HG03135 (cell line): ENCODE data around the gene KRTAP13-2.

ENCODE experiments used
- ATAC-seq: cut with Tn5 transposase; IDR thresholded peaks from one replicate; pipeline ENCODE4 v1.9.1; 2021; ENCODE audit warnings: mild to moderate bottlenecking, moderate library complexity; ENCODE audit not compliant: unreplicated experiment

Gene KRTAP13-2, protein sequence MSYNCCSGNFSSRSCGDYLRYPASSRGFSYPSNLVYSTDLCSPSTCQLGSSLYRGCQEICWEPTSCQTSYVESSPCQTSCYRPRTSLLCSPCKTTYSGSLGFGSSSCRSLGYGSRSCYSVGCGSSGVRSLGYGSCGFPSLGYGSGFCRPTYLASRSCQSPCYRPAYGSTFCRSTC

DNA sequence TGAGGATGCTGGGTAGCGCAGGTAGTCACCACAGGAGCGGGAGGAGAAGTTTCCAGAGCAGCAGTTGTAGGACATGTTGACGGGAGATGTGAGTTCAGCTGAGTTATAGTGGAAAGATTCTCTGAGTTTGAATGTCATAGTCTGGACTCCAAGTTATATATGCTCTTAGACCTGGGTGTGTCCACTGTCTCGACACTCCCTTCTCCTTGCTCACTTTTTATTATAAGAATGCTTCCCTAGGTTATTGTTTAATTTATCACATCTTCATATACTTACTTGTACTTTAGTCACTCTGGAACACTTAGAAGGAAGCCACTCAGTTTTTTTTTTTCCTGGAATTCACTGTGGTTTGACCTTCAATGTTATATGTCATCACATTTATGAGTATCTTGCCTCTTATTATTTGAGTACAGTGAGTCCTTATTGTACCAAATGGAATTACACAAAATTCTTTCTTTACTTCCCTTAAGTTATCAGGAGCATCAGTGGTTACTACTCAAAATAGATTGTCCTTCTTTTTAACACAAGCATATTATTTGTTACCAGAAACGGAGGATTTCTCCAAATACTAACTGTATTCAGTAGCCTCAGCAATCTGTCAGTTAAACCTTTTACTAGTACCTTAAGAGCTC lies at the start of gene KRTAP13-2:
Gene KRTAP13-2, minus strand, starts transcription at position 133 of the 632 bp plus-strand sequence. Its CDS starts 58 bp downstream, at position 75.
- ATAC-seq, result no peak

DNA sequence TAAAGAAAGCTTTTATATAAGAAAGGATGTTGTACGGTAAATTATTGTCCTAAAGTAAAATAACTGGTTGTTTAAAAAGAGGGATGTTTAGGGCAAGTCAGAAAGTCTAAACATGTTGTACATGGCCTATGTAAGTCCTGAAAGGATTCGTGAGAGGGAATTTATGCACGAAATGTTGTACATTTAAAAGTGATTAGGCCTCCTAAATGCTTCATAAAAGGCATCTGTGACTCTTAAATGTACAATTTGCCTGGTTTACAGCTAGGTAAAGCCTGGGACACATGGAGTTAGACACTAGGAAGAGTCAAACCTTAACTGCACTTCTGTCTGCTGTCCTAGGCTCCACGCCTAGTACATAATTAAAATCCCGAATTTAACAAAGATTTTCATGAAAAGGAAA lies 43.9 kb upstream of the KRTAP13-2 start:
- ATAC-seq, result no peak

- ATAC-seq, result no peak
These were observed 36.9 kb upstream of the KRTAP13-2 start for GRCh38 chr21:30408782-30409494.

GRCh38 chr21:30395731-30396130 lies 23.7 kb upstream of the KRTAP13-2 start, which contains the start of gene KRTAP13-1:
KRTAP13-1 (plus strand) TSS chr21:30396031; CDS start chr21:30396087, 56 bp downstream.
- no peak for ATAC-seq

- ATAC-seq, result no peak
These were observed 19.5 kb upstream of the KRTAP13-2 start for GRCh38 chr21:30391492-30392025.

GRCh38 chr21:30382201-30382600 lies 10.1 kb upstream of the KRTAP13-2 start:
- ATAC-seq, result no peak

GRCh38 chr21:30355906-30356305 lies 16.2 kb downstream of the KRTAP13-2 start:
- no peak for ATAC-seq

- no peak for ATAC-seq
These were observed 17.6 kb downstream of the KRTAP13-2 start for GRCh38 chr21:30354308-30355005.

GRCh38 chr21:30351534-30351933 lies 20.5 kb downstream of the KRTAP13-2 start:
- ATAC-seq, result no peak

GRCh38 chr21:30349572-30349971 lies 22.5 kb downstream of the KRTAP13-2 start:
- no peak for ATAC-seq

DNA sequence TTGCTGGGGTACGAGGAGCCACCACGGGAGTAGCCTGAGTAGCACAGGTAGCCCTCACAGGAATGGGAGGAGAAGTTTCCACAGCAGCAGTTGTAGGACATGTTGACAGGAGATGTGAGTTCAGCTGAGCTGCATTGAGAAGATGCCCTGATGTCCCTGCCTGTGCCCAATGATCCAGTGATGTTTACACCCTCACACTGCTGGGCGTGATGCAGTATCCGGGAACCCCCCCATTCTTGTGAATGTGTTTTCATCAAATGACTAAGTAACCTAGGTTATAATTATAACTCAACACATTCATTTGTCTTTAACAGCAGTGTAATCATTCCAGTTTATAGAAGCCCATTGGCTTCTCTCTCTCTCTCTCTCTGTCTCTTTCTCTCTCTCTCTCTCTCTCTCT lies 23.6 kb downstream of the KRTAP13-2 start, which contains the start of gene KRTAP23-1:
Gene KRTAP23-1, minus strand, starts transcription at position 101 of the 400 bp plus-strand sequence. Its CDS starts 0 bp downstream, at position 101.
- no peak for ATAC-seq

DNA sequence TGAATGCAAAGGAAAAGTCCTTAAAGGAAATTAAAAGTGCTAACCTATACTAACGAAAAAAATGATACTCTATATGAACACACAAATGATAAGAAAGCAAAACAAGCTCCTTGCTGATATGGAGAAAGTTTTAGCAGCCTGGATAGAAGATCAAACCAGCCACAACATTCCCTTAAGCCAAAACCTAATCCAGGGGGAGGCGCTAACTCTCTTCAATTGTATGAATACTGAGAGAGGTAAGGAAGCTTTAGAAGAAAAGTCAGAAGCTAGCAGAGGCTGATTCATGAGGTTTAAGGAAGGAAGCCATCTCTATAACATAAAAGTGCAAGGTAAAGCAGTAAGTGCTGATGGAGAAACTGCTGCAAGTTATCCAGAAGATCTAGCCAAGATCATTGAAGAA lies 27.1 kb downstream of the KRTAP13-2 start:
- no peak for ATAC-seq

GRCh38 chr21:30340714-30341573 lies 31.1 kb downstream of the KRTAP13-2 start:
- ATAC-seq, result no peak

DNA sequence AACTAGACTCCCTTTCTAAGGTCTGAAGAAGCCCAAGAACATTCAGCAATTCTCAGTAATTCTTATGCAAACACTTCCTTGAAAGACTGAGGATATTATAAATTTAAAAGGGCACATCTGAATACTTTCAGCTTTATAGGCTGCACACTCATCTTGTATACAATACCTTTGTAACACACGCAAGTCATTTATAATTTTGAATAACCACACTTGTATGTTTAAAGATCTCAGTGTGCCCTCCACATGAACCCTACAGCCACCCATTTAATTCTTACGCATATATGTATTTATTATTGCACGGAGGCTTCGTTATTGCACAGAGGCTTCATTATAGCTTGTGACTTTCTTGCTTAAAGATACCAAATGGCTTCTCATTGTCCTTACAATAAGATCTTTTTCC lies 33.4 kb downstream of the KRTAP13-2 start:
- no peak for ATAC-seq

DNA sequence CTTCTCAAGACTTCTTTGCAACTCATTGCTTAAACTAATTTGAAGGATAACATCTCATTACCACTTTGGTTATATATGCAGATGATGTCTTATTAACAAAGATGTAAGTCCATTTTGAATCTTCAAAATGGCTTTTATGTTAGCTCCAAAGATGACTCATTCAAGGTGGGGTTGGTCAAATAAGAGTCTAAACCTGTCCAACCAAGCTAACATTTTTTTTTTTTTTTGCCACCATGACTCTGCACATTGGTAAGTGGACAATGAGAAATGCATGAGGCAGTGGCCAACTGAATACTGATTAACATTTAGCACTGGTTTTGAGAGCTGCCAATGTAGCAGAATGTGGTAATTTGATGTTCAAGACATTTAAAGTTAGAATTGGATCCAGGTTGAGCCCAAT lies 34.3 kb downstream of the KRTAP13-2 start:
- ATAC-seq, result no peak

DNA sequence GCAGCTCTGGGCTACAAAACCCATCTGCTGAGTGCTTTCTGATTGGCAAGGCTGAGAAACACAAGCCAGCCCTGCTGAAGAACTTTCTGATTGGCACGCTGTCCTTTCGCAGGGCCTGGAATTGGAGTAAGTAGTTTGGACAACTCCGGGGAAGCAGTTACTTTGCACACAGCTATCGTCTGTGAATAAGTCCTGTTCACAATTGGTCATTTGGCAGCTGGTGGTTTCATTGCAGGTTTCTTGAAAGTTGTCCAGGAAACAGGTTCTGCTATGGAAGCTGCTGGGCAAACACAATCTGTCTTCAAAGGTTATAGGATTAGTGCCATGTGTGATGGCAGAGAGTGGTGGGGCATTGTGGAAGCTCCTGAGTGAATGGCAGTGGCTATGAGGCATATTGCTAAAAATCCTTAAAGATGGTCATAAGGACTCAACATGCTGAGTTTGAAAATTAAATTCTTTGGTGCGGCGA lies 34.8 kb downstream of the KRTAP13-2 start, which contains the start of gene KRTAP27-1:
Gene KRTAP27-1, minus strand, starts transcription at position 419 of the 469 bp plus-strand sequence. Its CDS starts 26 bp downstream, at position 393.
- ATAC-seq, result no peak

DNA sequence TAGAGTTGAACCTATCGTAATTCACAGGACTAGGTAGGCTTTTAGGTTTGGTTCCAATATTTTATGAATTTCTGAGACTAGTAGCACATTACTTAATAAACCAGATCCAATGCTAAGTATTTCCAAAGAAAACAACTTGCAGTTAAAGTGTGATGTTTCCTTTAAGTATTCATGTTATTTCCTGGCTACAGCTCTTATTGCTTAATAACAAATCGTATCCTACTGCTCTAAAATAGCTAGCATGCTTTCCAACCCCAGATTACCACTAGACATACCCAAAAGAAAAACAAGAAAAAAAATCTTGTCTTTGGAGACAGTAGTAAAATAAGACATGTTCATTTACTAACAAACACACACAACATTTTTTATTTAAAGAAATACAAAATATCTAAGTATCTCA lies 35.5 kb downstream of the KRTAP13-2 start:
- no peak for ATAC-seq

DNA sequence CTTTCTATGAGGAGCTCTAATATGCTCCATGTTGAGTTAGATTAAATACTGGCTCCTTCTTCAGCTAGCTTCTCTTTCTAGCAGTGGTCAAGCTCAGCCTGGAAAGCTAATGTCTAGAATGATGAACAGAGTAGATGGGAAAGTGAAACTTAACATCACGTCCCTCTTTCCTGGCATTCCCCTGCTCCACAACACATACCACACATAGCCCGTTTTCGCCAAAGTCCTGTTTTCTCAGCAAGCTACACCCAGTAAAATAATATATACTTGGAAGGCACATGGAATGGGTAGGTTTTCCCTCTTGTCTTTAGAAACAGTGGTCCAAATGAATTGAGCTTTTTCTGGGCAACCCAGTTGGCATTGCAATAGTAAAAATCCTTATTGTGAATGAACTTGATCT lies 38.3 kb downstream of the KRTAP13-2 start:
- no peak for ATAC-seq

DNA sequence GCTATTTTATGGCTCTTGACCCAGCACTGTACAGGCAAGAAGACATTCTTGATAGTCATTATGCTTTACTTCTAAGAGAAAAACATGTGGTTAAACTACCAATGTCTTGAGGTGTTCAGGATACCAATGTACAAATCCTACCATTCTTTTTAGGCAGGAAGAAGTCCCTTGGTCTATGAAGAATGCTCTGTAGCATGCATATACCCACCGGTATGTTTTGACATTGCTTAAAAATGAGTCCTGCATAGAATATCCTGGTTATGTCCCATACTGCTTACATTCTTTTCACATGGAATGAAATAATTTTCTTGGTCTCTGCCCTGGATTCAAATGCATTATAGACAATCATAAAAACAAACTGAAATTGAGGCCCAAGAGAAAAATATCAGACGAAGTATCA lies 39.4 kb downstream of the KRTAP13-2 start:
- no peak for ATAC-seq
